H9 (cell line): Measurements from ENCODE around the gene ITGBL1. TPM values are rescaled to one million over a fixed set of nuclear protein-coding genes. Genes with fewer than 3 reads are reported as not detected.

Source experiments
- DNase-seq: peaks from one replicate; pipeline ENCODE4 v3.0.0-alpha.2; 2017
- H2AFZ ChIP-seq: one replicate; pipeline ENCODE4 v1.6.1; 2013; ENCODE audit warnings: mild to moderate bottlenecking, low read length, control low read depth, moderate library complexity
- H2AK5ac ChIP-seq: 2 replicates; pipeline ENCODE4 v1.6.1; 2013; ENCODE audit warnings: low read length, control low read depth, mixed read lengths; ENCODE audit not compliant: insufficient read length
- H2BK120ac ChIP-seq: one replicate; pipeline ENCODE4 v1.6.1; 2013; ENCODE audit warnings: low read depth, mild to moderate bottlenecking, low read length, control low read depth, inconsistent platforms; ENCODE audit not compliant: poor library complexity, severe bottlenecking
- H2BK12ac ChIP-seq: 2 replicates; pipeline ENCODE4 v1.6.1; 2013; ENCODE audit warnings: low read length, control low read depth, mixed read lengths, low read depth; ENCODE audit not compliant: insufficient read length
- H2BK15ac ChIP-seq: 2 replicates; pipeline ENCODE4 v1.6.1; 2013; ENCODE audit warnings: low read depth, low read length, control low read depth
- H2BK20ac ChIP-seq: one replicate; pipeline ENCODE4 v1.6.1; 2013; ENCODE audit warnings: low read depth, mild to moderate bottlenecking, low read length, control low read depth, inconsistent platforms; ENCODE audit not compliant: poor library complexity, severe bottlenecking
- H2BK5ac ChIP-seq: 2 replicates; pipeline ENCODE4 v1.6.1; 2013; ENCODE audit warnings: low read length, control low read depth, mixed read lengths; ENCODE audit not compliant: insufficient read length
- H3K14ac ChIP-seq: 2 replicates; pipeline ENCODE4 v1.6.1; 2013; ENCODE audit warnings: low read length, control low read depth; ENCODE audit not compliant: insufficient read depth
- H3K18ac ChIP-seq: 2 replicates; pipeline ENCODE4 v1.6.1; 2013; ENCODE audit warnings: low read depth, mild to moderate bottlenecking, mixed read lengths, low read length, control low read depth; ENCODE audit not compliant: insufficient read length
- H3K23ac ChIP-seq: 2 replicates; pipeline ENCODE4 v1.6.1; 2013; ENCODE audit warnings: low read length, control low read depth, mixed read lengths, low read depth; ENCODE audit not compliant: insufficient read length
- H3K23me2 ChIP-seq: 2 replicates; pipeline ENCODE4 v1.6.1; 2013; ENCODE audit warnings: low read depth, mild to moderate bottlenecking, mixed read lengths, low read length, control low read depth; ENCODE audit not compliant: insufficient read length, poor library complexity, severe bottlenecking
- H3K27ac ChIP-seq: 2 replicates; pipeline ENCODE4 v1.5.1; 2013; ENCODE audit warnings: low read length, control low read depth, mixed read lengths, low read depth; ENCODE audit not compliant: insufficient read length
- H3K27me3 ChIP-seq: 2 replicates; pipeline ENCODE4 v1.6.1; 2013; ENCODE audit warnings: low read length, control low read depth, inconsistent platforms; ENCODE audit not compliant: insufficient read depth
- H3K4ac ChIP-seq: 2 replicates; pipeline ENCODE4 v1.6.1; 2013; ENCODE audit warnings: low read depth, mild to moderate bottlenecking, control low read depth, inconsistent platforms, low read length, moderate library complexity
- H3K4me1 ChIP-seq: 2 replicates; pipeline ENCODE4 v1.6.1; 2013; ENCODE audit warnings: low read length, control low read depth, inconsistent platforms; ENCODE audit not compliant: insufficient read depth
- H3K4me2 ChIP-seq: 2 replicates; pipeline ENCODE4 v1.6.1; 2013; ENCODE audit warnings: low read length, control low read depth, mixed read lengths; ENCODE audit not compliant: insufficient read length, insufficient read depth
- H3K56ac ChIP-seq: 2 replicates; pipeline ENCODE4 v1.6.1; 2013; ENCODE audit warnings: low read depth, mild to moderate bottlenecking, mixed read lengths, low read length, control low read depth; ENCODE audit not compliant: insufficient read length
- H3K79me1 ChIP-seq: 2 replicates; pipeline ENCODE4 v1.6.1; 2013; ENCODE audit warnings: low read depth, mild to moderate bottlenecking, moderate library complexity, low read length, control low read depth, inconsistent platforms; ENCODE audit not compliant: insufficient read depth, poor library complexity, severe bottlenecking
- H3K79me2 ChIP-seq: 2 replicates; pipeline ENCODE4 v1.6.1; 2013; ENCODE audit warnings: low read length, control low read depth, inconsistent platforms; ENCODE audit not compliant: insufficient read depth
- H3K9ac ChIP-seq: 2 replicates; pipeline ENCODE4 v1.6.1; 2013; ENCODE audit warnings: low read length, control low read depth, mixed read lengths; ENCODE audit not compliant: insufficient read length; ENCODE audit errors: extremely low read depth
- H3K9me3 ChIP-seq: one replicate; pipeline ENCODE4 v1.6.1; 2013; ENCODE audit warnings: low read depth, low read length, inconsistent platforms; ENCODE audit not compliant: control insufficient read depth
- H3T11ph ChIP-seq: one replicate; pipeline ENCODE4 v1.6.1; 2013; ENCODE audit warnings: mild to moderate bottlenecking, low read length, control low read depth, inconsistent platforms
- H4K20me1 ChIP-seq: one replicate; pipeline ENCODE4 v1.6.1; 2013; ENCODE audit not compliant: control insufficient read depth, insufficient read length, insufficient read depth
- H4K5ac ChIP-seq: 2 replicates; pipeline ENCODE4 v1.6.1; 2013; ENCODE audit warnings: low read depth, mild to moderate bottlenecking, mixed read lengths, low read length, control low read depth; ENCODE audit not compliant: insufficient read length
- H4K8ac ChIP-seq: replicated peaks from 2 replicates; pipeline ENCODE4 v1.6.1; 2013; ENCODE audit warnings: low read length, control low read depth, mixed read lengths, low read depth; ENCODE audit not compliant: insufficient read length
- H4K91ac ChIP-seq: 2 replicates; pipeline ENCODE4 v1.6.1; 2013; ENCODE audit warnings: low read depth, mild to moderate bottlenecking, moderate library complexity, mixed read lengths, low read length, control low read depth; ENCODE audit not compliant: insufficient read length
- H3K27ac Mint-ChIP-seq, 3 experiments: 2 replicates in 2 of 3; 3 replicates in 1 of 3; pipeline ENCODE4 v1.8.0; 2020 to 2021; ENCODE audit warnings: mixed read lengths in 3 of 3, mild to moderate bottlenecking in 1 of 3, moderate library complexity in 1 of 3
- H3K27me3 Mint-ChIP-seq: 2 replicates; pipeline ENCODE4 v1.8.0; 2021; ENCODE audit warnings: low read depth, mild to moderate bottlenecking, moderate library complexity, mixed read lengths
- H3K36me3 Mint-ChIP-seq, 3 experiments: 2 replicates in 2 of 3; 3 replicates in 1 of 3; pipeline ENCODE4 v1.8.0; 2020 to 2021; ENCODE audit warnings: low read depth in 3 of 3, mixed read lengths in 3 of 3; ENCODE audit not compliant: insufficient read depth in 1 of 3
- H3K4me1 Mint-ChIP-seq, 2 experiments: 2 replicates each; pipeline ENCODE4 v1.8.0; 2020; ENCODE audit warnings: mixed read lengths in 2 of 2
- H3K4me3 Mint-ChIP-seq, 2 experiments: 2 replicates in 1 of 2; 3 replicates in 1 of 2; pipeline ENCODE4 v1.8.0; 2020 to 2021; ENCODE audit warnings: mild to moderate bottlenecking in 2 of 2, mixed read lengths in 2 of 2, moderate library complexity in 1 of 2
- H3K9me3 Mint-ChIP-seq, 2 experiments: 2 replicates in 1 of 2; 3 replicates in 1 of 2; pipeline ENCODE4 v1.8.0; 2020; ENCODE audit warnings: mild to moderate bottlenecking in 2 of 2, mixed read lengths in 2 of 2, moderate library complexity in 1 of 2
- CTCF ChIP-seq: fragments of 200-600 bp; sonication (generic); conservative IDR thresholded peaks from 3 replicates; pipeline ENCODE4 v1.8.0; 2021; ENCODE audit warnings: antibody characterized with exemption, mild to moderate bottlenecking
- WGBS: extraction: QIAGEN DNeasy Blood & Tissue Kit; methylation state at CpG from one replicate; pipeline ENCODE4 v1.1.7; 2013; ENCODE audit warnings: missing lambda C conversion rate, low lambda C conversion rate, mixed read lengths; ENCODE audit not compliant: insufficient read length; ENCODE audit errors: extremely low coverage; 5-methylcytosine and 5-hydroxymethylcytosine counted together
- total RNA-seq: library from RNA; stranded (reverse); gene quantifications from 2 replicates; pipeline ENCODE4 v1.2.1, GENCODE V29; 2021

Gene ITGBL1
- total RNA-seq, 1 experiment from 2014 or later = not detected

GRCh38 chr13:101703081-101703480 lies 250.6 kb downstream of the ITGBL1 start:
- Histone ChIP-seq H2BK15ac (no peak overlapping the region), H3K79me1 (no peaks in the 10 kb centered on the region), H4K8ac (no peak overlapping the region), H4K91ac (no peak overlapping the region), H3K56ac (no peak overlapping the region), H2BK120ac (no peak overlapping the region), H3K23me2 (no peaks in the 10 kb centered on the region), H4K20me1 (no peaks in the 10 kb centered on the region), H3K4me2 (no peak overlapping the region), H3K9me3 (no peaks in the 10 kb centered on the region), H3K4ac (no peak overlapping the region), H3T11ph (no peak overlapping the region), H2AFZ (no peak overlapping the region), H3K23ac (no peak overlapping the region), H3K27me3 (no peaks in the 10 kb centered on the region), H2BK5ac (no peak overlapping the region), H3K27ac (no peak overlapping the region), H3K18ac (no peak overlapping the region), H2BK20ac (no peak overlapping the region), H2BK12ac (no peak overlapping the region), H3K79me2 (no peaks in the 10 kb centered on the region), H2AK5ac (no peak overlapping the region), H4K5ac (no peak overlapping the region), H3K9ac (no peak overlapping the region), H3K14ac (no peak overlapping the region), H3K4me1 (no peaks in the 10 kb centered on the region)
- no peaks in the 10 kb centered on the region; a peak in 1 of 7 replicates for H3K36me3 Mint-ChIP-seq
- no peak for TF ChIP-seq CTCF
- no peak overlapping the region for H3K4me3 Mint-ChIP-seq
- no peak for DNase-seq
- no peaks in the 10 kb centered on the region for H3K27me3 Mint-ChIP-seq
- H3K27ac Mint-ChIP-seq = no peak overlapping the region
- H3K9me3 Mint-ChIP-seq = no peaks in the 10 kb centered on the region
- peaks cover 10 to 18% of the 10 kb centered on the region in 2 experiments for H3K4me1 Mint-ChIP-seq
- WGBS = no CpG with 5 or more reads among the region's 1 CpG
